ENCODE measurements around the gene EVI5L.

The EVI5L gene

GRCh38 chr19:7818806-7819205 lies 11.2 kb upstream of the EVI5L start:
- DNase-seq, result no peak

- DNase-seq, result no peak
Measured at GRCh38 chr19:7819337-7819736, 10.7 kb upstream of the EVI5L start.

DNA sequence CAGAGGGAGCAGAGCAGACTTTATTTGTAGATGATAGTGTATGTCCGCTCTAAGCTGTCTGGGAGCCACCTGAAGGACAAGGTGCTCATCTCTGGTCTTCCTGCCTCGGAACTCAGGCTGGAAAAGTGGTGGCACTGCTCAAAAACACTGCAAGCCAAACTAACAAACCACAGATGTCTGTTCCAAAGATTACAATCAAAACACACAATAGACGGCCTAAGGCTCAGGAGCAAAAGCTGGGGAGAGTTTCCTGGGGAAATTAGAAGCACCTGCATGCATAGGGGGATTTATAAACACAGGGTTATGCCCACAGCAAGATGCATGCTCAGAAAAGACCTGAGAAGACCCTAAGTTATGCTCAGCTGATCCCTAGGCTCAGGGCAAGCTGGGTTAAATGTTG lies 9.4 kb upstream of the EVI5L start:
- DNase-seq, result no peak

GRCh38 chr19:7822910-7823515 lies 7.0 kb upstream of the EVI5L start:
- no peak for DNase-seq

DNA sequence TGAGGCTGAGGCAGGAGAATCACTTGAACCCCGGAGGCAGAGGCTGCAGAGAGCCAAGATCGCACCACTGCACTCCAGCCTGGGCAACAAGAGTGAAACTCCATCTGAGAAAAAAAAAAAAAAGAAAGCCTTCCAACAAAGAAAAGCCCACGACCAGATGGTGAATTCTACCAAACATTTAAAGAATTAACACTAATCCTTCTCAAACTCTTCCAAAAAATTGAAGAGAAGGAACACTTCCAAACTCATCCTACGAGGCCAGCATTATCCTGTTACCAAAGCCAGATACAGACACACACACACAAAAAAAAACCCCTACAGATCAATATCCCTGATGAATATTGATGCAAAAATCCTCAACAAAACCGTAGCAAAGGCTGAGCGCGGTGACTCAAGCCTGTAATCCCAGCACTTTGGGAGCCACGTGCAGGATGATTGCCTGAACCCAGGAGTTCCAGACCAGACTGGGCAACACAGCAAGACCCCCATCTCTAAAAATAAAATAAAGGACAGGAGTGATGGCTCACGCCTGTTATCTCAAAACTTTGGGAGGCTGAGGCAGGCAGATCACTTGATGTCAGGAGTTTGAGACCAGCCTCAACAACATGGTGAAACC lies 6.2 kb upstream of the EVI5L start:
- DNase-seq, result no peak

DNA sequence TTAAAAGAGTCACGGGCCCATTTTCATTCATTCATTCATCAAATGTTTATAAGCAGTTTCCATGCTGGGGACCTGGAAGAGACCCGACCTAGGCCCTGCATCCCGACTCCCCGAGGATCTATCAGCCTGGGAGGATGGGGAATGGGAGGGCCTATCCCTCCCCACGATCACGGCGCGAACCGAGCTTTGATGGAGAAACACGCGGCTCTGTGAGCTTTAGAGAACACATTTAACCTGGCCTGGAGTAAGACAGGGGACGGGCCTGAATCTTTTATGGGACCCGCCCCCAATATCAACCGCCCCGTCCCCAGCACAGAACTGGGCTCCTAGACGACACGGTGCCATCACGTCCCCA lies 875 bp upstream of the EVI5L start:
- DNase-seq, result no peak

DNA sequence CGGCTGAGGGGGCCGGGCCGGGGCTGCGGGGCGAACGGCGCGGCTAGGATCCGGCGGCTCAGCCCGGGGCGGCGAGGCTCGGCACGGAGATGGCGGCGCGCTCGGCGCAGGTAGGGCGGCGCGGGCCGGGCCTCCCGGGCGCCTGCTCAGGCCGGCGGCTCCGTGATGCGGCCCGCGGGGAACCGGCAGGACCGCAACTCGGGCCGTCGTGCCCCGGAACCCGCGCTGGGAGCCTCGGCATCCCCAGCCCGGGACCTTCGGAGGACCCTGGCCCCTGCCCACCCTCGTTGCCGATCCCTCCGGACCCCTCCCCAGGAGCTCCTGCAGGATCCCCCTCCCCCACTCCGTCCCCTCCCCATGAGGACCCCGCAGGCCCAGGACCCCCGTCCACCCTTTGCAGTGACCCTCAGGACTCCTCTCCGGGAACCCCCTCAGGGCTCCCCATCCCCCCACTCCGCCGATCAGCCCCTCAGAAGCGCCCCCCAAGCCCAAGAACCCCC lies 304 bp downstream of the EVI5L start:
- no peak for DNase-seq

- no peak for DNase-seq
Measured at GRCh38 chr19:7830823-7831222, 805 bp downstream of the EVI5L start.

- no peak for DNase-seq
Measured at GRCh38 chr19:7831452-7831851, 1.4 kb downstream of the EVI5L start.

- DNase-seq, result no peak
Measured at GRCh38 chr19:7832009-7832408, 2.0 kb downstream of the EVI5L start.

GRCh38 chr19:7832781-7833180 lies 2.8 kb downstream of the EVI5L start:
- DNase-seq, result no peak

- DNase-seq, result no peak
Measured at GRCh38 chr19:7833225-7834099, 3.4 kb downstream of the EVI5L start.

DNA sequence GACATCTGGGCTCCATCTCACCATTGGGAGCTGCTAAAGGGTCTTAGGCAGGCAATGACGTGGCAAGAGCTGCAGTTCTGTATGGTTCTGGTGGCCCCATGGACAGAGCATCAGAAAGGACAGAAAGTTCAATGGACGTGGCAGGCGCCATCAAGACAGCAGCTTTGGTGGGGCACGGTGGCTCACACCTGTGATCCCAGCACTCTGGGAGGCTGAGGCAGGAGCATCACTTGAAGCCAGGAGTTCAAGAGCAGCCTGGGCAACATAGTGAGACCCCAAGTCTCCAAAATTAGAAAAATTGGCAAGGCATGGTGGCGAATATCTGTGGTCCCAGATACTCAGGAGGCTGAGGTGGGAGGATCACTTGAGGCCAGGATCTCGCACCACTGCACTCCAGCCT lies 9.5 kb downstream of the EVI5L start:
- DNase-seq, result no peak

DNA sequence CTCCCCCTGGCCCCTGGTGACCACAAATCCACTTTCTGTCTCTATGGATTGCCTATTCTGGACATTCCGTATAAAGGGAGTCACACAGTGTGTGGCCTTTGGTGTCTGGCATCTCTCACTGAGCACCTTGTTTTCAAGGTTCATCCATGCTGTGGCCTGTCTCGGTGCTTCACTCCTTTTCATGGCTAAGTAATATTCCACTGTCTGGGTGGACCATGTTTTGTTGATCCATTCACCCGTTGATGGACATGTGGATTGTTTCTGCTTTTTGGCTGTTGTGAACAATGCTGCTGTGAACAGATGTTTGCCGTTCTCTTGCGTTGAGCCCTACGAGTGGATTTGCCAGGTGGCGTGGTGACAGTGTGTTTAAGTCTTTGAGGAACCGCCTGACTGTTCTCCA lies 10.6 kb downstream of the EVI5L start:
- DNase-seq, result no peak

DNA sequence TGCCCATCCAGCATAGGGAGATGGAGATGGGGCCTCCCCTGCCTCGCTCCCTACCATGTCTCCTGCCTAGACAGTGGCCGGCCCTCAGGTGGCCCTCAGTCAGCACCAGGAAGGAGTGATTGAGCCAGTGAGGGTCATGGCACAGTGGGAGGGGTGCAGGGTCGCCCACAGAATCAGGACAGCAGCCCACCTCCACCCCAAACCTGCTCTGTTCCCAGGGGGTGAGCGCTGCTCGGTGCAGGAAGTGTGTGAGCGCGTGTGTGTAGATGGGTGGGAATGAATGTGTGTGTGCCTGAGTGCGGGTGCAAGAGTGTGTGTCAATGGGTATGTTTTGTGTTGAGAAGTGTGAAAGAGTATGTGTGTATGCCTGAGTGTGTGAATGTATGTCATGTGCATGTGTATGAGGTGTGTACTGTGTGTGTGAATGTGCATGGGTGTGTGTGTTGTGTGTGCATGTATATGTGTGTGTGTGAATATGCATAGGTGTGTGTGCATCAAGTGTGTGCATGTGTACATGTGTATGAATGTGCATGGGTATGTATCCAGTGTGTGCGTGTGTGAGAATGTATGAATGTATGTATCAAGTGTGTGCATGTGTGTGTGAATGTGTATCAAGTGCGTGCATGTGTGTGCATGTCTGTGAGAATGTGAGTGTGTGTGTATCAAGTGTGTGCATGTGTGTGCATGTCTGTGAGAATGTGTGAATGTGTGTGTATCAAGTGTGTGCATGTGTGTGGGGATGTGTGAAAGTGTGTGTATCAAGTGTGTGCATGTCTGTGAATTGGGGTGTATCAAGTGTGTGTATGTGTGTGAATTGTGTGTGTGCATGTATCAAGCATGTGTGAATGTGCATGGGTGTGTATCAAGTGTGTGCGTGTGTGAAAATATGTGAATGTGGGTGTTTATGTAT lies 12.0 kb downstream of the EVI5L start:
- DNase-seq, result no peak

- DNase-seq, result no peak
Measured at GRCh38 chr19:7842661-7843294, 12.8 kb downstream of the EVI5L start.

- DNase-seq, result no peak
Measured at GRCh38 chr19:7843521-7843920, 13.5 kb downstream of the EVI5L start.

DNA sequence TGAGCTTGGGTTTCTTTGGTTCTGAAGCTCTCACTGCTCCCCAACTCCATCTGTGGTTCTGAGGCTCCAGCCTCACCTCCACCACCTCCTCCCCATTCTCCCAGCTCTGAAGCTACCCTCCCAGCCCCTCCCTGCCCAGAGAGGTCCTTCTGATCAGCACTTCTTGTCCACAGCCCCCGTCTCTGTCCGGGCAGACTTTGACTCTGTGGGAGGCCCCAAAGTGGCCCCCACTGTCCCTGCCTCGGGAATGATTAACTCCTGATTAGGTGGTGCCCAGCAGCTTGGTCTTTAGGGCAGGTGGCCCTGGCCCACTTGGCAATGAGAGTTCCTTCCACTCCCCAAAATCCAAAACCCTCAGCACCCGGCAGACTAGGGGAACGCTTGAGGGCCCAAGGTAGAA lies 14.4 kb downstream of the EVI5L start:
- no peak for DNase-seq

- no peak for DNase-seq
Measured at GRCh38 chr19:7844951-7845350, 14.9 kb downstream of the EVI5L start.

DNA sequence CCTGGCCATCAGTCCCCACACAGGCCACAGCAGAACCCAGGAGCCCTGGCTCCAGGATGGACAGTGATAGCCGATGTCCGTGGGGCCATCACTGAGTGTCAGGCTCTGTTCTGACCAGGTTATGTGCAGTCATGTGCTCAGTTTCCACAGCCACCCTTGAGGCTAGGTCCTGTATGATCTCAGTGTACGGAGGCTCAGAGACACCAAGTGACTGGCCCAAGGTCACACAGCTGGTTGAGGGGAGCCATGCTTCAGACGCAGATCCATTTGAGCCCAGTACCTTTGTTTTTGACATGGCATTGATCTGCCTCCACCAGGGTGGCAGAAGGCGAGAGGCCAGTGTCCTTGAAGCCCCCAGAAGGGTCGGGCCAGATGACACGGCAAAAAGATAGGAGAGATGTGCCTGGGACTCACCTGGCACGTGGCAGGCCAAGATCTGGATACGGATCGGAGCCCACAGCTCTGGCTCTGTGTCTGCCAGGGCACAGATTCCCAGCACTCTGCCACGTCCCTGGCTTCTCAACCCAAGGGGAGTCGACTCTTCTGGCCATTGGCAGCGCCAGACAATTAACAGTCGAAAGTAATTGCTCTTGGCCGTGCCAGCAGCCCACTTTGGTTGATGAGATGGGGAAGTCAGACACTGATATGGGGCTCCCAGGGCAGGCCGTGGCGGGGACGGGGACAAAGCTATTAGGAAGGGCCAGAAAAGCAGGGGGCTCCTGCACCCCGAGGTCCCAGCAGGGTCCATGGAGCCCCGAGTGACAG lies 15.6 kb downstream of the EVI5L start:
- DNase-seq, result no peak

DNA sequence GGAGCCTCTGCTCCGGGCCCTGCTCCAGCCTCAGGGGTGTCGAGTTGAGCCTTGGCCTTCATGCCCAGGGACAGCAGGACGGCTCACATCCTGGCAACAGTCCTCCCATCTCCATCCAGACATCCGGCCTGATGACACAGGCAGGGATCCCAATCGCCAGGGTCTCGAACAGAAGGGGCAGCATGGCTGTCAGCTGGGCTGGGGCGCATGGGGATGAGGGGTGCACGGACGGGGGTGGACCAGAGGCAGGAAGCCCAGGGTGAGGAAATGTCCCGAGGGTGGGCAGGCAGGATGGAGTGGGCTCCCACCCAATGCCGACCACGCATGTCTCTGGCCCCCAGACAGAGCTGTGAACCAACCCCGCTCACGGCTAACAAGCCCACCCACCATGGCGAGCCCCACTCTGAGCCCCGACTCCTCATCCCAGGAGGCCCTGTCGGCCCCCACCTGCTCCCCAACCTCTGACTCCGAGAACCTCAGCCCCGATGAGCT lies 16.2 kb downstream of the EVI5L start:
- DNase-seq, result no peak

- no peak for DNase-seq
Measured at GRCh38 chr19:7847664-7848063, 17.6 kb downstream of the EVI5L start.

Data from CD4-positive, alpha-beta T cell treated with Interleukin-6 for 4 hours (primary cell).